Karpas-422 (cell line): ENCODE results near the gene WDR91. TPM values are rescaled to one million over a fixed set of nuclear protein-coding genes. Genes with fewer than 3 reads are reported as not detected.

Source experiments
- DNase-seq: peaks from one replicate; pipeline ENCODE4 v3.0.0-alpha.2; 2015
- H2AFZ ChIP-seq: fragments of 200-600 bp; sonication (generic); 2 replicates; pipeline ENCODE4 v1.6.1; 2014; ENCODE audit warnings: antibody characterized with exemption, low read length, mixed read lengths
- H3K27ac ChIP-seq: fragments of 200-600 bp; sonication (generic); 2 replicates; pipeline ENCODE4 v1.5.1; 2014; ENCODE audit warnings: mild to moderate bottlenecking, low read length, moderate library complexity
- H3K27me3 ChIP-seq: fragments of 200-600 bp; sonication (generic); 2 replicates; pipeline ENCODE4 v1.6.1; 2014; ENCODE audit warnings: low read length, mixed read lengths
- H3K36me3 ChIP-seq: fragments of 200-600 bp; sonication (generic); 2 replicates; pipeline ENCODE4 v1.6.1; 2014; ENCODE audit warnings: low read length, mixed read lengths; ENCODE audit not compliant: insufficient read depth
- H3K4me1 ChIP-seq: fragments of 200-600 bp; sonication (generic); 2 replicates; pipeline ENCODE4 v1.6.1; 2014; ENCODE audit warnings: mild to moderate bottlenecking, low read length, mixed read lengths
- H3K4me2 ChIP-seq: fragments of 200-600 bp; sonication (generic); 2 replicates; pipeline ENCODE4 v1.6.1; 2014; ENCODE audit warnings: low read length, low read depth, mild to moderate bottlenecking; ENCODE audit not compliant: poor library complexity, severe bottlenecking
- H3K4me3 ChIP-seq: fragments of 200-600 bp; sonication (generic); 2 replicates; pipeline ENCODE4 v1.5.1; 2014; ENCODE audit warnings: mild to moderate bottlenecking, antibody characterized with exemption, low read length, mixed read lengths
- H3K79me2 ChIP-seq: fragments of 200-600 bp; sonication (generic); 2 replicates; pipeline ENCODE4 v1.6.1; 2014; ENCODE audit warnings: mild to moderate bottlenecking, low read length, mixed read lengths
- H3K9ac ChIP-seq: fragments of 200-600 bp; sonication (generic); 2 replicates; pipeline ENCODE4 v1.6.0; 2014; ENCODE audit warnings: low read length
- H3K9me2 ChIP-seq: fragments of 200-600 bp; sonication (generic), shearing (Covaris generic); replicated peaks from 2 replicates; pipeline ENCODE4 v1.6.0; 2014; ENCODE audit warnings: mild to moderate bottlenecking, low read length, moderate library complexity; ENCODE audit not compliant: insufficient read depth
- H3K9me3 ChIP-seq: fragments of 300-700, 200-600 bp; sonication (generic); 2 replicates; pipeline ENCODE4 v1.6.1; 2014; ENCODE audit warnings: low read length, mixed read lengths
- H4K20me1 ChIP-seq: fragments of 200-600 bp; sonication (generic); 2 replicates; pipeline ENCODE4 v1.6.1; 2014; ENCODE audit warnings: mild to moderate bottlenecking, antibody characterized with exemption, low read length, low read depth; ENCODE audit not compliant: insufficient read depth
- total RNA-seq: library from RNA; depleted of rRNA; stranded (reverse); fragments of >200 nt; shearing (Covaris generic); gene quantifications from 2 replicates; pipeline ENCODE4 v1.2.3, GENCODE V29; 2014; ENCODE audit warnings: low replicate concordance

WDR91 gene
- total RNA-seq, 1 experiment from 2014 or later = 7.8 TPM

DNA sequence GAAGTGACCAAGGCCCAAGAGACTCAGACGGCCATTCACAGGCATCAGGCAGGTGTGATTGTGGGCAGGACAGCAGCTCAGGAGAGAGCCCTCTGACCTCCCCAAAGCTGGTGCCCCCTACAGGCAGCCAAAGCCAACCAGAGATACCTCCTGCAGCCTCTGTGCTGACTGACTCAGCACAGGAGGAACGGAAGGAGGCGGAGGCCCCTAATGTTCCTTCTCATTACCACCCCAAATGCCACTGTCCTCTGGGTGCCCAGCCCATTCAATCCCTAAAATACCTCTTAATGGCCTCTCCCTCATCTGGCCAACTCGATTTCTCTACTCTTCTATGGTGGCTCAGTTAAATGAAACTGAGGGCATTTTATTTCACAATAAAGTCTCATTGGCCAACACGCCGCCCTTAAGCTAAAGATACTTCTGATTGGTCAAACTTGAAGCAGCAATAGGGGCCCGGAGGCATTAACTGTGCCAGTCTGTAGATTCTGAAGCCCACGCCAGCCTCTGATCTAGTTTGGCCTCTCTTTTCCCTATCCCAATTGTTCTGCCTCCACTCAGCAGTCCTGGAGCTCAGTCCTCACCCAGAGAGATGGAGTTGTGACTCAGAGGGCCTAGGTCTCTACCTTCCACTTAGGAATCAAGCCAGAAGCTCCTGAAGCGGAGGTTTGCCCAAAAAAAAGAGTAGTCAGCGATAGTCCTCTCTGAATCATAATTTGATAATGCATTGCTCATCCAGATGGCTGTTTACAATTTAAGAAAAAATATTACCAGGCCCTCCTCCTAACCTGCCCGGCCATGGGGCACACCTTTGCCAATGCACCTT lies 42.0 kb downstream of the WDR91 start:
- Histone ChIP-seq H2AFZ (no peak overlapping the region), H3K27ac (peak overlapping the region; percentile 92)
- peak; percentile 84 for DNase-seq

DNA sequence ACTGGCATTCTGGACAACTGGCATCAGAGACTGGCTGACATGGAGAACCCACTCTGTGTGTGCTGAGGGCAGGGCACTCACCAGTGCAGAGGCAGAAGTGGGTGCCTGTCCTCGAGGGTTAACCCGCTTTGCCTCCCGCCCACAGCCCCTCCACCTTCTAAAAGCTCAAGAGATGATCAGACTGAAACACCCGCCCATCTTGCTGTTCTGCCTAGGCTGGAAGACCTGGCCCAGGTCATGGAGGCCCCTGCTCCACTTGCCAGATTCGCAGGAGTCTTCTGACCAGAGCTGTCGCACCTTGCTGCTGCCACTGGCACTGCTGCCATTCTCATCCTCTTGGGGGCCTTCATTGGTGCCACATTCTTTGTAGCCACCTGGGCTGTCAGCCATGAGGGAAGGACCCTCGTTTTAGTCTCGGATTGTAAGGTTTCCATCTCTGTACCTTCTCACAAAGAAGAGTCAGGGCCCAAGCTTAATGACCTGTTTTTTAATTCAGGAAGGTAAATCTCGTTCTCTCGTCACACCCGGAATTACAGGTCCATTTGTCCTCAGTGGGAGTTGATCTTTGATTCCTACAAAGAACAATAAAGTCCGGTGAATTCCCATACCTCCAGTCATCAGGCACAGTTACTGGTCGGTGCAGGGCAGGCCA lies 42.7 kb downstream of the WDR91 start:
- Histone ChIP-seq H4K20me1 (peaks cover 11% of the 10 kb centered on the region; the same call in 1 of the 2 replicates), H3K9me3 (no peaks in the 10 kb centered on the region), H3K4me2 (peak overlapping the region; percentile 99), H2AFZ (no peak overlapping the region), H3K9ac (peak overlapping the region; percentile 96; the same call in 1 of the 2 replicates), H3K79me2 (peaks cover 24% of the 10 kb centered on the region), H3K9me2 (no peaks in the 10 kb centered on the region), H3K36me3 (peaks cover 37% of the 10 kb centered on the region), H3K27me3 (no peaks in the 10 kb centered on the region), H3K27ac (no peak overlapping the region), H3K4me3 (peak overlapping the region; percentile 92; the same call in 1 of the 2 replicates), H3K4me1 (peaks cover 30% of the 10 kb centered on the region)
- DNase-seq = no peak

More for the DNA sequence above, 42.0 kb downstream of the WDR91 start:
- H3K9me3 ChIP-seq = no peaks in the 10 kb centered on the region
- H4K20me1 ChIP-seq = peaks cover 11% of the 10 kb centered on the region; the same call in 1 of the 2 replicates
- H3K9ac ChIP-seq = peak overlapping the region; percentile 96
- H3K9me2 ChIP-seq = no peaks in the 10 kb centered on the region
- peak overlapping the region; percentile 99 for H3K4me2 ChIP-seq
- H3K79me2 ChIP-seq = peaks cover 24% of the 10 kb centered on the region
- peak overlapping the region; percentile 92 for H3K4me3 ChIP-seq
- H3K4me1 ChIP-seq = peaks cover 30% of the 10 kb centered on the region
- peaks cover 33% of the 10 kb centered on the region for H3K36me3 ChIP-seq
- no peaks in the 10 kb centered on the region for H3K27me3 ChIP-seq

DNA sequence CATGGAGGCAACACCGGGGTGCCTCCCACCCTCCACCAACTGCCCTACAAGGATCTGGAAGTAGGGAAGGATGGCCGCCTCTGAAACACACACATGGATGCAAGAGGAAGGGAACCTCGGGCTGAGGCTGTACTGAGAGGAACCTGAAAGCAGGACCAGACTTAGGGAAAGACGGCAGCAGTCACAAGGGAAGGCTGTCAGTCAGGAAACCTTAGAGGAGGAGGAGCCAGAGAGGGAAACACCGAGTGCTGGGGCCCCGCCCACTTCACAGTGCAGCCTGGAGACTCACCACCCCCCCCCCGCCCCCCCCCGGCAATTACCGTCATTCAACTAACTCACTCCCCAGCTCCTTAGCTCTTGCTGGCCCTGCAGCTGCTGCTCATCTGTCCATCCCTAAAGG lies 43.3 kb downstream of the WDR91 start:
- H3K9me3 ChIP-seq = no peaks in the 10 kb centered on the region
- H3K36me3 ChIP-seq = peaks cover 37% of the 10 kb centered on the region
- H4K20me1 ChIP-seq = peaks cover 11% of the 10 kb centered on the region; the same call in 1 of the 2 replicates
- DNase-seq = no peak
- no peaks in the 10 kb centered on the region for H3K27me3 ChIP-seq
- peaks cover 24% of the 10 kb centered on the region for H3K79me2 ChIP-seq
- H2AFZ ChIP-seq = no peak overlapping the region
- H3K4me1 ChIP-seq = peaks cover 30% of the 10 kb centered on the region
- no peak overlapping the region for H3K27ac ChIP-seq
- H3K9ac ChIP-seq = no peak overlapping the region
- no peaks in the 10 kb centered on the region for H3K9me2 ChIP-seq
- H3K4me2 ChIP-seq = no peak overlapping the region
- no peak overlapping the region for H3K4me3 ChIP-seq

DNA sequence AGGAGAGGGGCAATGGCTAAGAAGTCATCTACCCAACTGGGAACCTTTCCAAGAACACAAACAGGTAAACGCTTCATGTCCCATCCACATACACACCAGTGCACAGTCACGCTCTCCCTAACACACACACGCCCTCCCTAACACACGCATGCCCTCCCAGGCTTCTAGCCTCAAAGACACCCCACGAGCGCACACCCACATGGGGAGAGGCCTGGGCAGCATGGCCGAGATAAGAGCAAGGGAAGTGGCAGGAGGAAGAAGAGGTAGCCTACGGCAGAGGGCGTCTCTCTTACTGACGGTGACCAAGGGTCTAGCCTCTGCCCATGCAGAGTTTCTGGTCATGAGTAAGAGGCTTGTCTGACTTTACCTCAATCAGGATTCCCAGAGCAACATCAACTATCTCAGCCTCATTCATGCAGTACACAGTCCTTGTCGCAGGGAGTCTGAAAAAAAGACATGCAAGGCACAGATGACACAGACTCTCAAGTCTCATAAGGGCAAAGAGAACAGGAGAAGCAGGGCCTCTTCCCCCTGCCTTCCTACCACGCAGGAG lies 43.9 kb downstream of the WDR91 start:
- Histone ChIP-seq H3K27ac (no peak overlapping the region), H3K4me1 (peaks cover 28% of the 10 kb centered on the region), H2AFZ (no peak overlapping the region), H3K9ac (no peak overlapping the region), H3K9me2 (no peaks in the 10 kb centered on the region), H3K9me3 (no peaks in the 10 kb centered on the region), H3K27me3 (no peaks in the 10 kb centered on the region), H3K36me3 (peaks cover 37% of the 10 kb centered on the region), H3K79me2 (peaks cover 24% of the 10 kb centered on the region), H4K20me1 (peaks cover 11% of the 10 kb centered on the region; the same call in 1 of the 2 replicates), H3K4me3 (no peak overlapping the region), H3K4me2 (no peak overlapping the region)
- DNase-seq = no peak

DNA sequence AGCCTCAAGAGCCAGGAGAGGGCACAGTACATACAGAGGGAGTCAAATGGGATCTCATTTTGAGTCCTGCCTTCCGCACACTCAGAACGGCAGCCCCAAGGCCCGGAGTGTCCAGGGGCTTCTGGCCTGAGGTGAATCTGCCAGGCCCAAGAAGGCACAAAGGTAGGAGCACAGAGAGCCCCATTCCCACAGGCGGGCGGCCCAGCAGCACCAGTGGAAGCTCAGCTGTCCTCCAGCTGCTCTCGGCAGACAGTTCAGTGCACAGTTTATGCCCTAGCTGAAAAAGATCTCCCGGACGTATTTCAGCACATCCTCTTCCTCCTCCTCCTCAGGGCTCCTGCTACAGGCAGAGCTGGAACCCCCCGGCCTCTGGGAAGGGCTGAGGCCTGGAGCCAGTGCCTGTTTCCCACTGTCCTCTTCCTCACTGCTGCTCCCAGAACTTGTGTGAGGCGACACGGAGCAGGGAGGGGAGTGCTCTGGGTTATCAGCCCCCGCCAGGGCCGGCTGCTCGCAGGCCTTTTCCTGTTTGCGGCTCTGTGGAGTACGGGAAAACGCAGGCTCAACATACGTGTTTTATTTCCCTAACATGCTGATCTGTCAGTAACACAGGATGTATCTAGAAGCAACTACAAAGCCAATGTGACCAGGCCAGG lies 44.9 kb downstream of the WDR91 start:
- Histone ChIP-seq H3K9me3 (no peaks in the 10 kb centered on the region), H3K79me2 (peaks cover 24% of the 10 kb centered on the region), H3K9me2 (no peaks in the 10 kb centered on the region), H4K20me1 (peaks cover 11% of the 10 kb centered on the region; the same call in 1 of the 2 replicates), H3K4me1 (peaks cover 22% of the 10 kb centered on the region), H3K4me3 (no peak overlapping the region), H3K27ac (no peak overlapping the region), H3K27me3 (no peaks in the 10 kb centered on the region), H3K36me3 (peaks cover 37% of the 10 kb centered on the region), H3K4me2 (no peak overlapping the region), H2AFZ (no peak overlapping the region), H3K9ac (no peak overlapping the region)
- no peak for DNase-seq

DNA sequence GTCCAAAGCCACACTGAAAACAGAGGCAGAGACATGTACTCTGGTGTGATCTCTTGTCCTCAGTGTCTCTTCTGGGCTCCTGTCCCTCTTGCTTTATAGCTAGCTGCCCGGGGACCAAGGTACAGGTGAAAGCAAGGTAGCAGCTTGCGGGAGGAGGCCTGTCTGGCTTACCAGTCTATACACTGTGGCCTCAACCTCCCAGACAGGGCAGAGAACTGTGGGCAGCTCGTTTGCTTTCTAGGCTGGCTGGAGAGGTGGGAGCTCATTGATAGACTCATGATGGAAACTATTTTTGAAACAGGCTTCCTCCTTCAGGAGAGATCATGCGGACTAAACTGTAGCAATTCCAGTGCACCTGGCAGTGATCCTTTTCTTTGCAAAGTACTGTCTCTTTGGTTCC lies 45.5 kb downstream of the WDR91 start:
- no peak overlapping the region for H3K27ac ChIP-seq
- no peaks in the 10 kb centered on the region for H3K9me3 ChIP-seq
- peaks cover 11% of the 10 kb centered on the region; the same call in 1 of the 2 replicates for H4K20me1 ChIP-seq
- H3K4me3 ChIP-seq = no peak overlapping the region
- H3K79me2 ChIP-seq = peaks cover 24% of the 10 kb centered on the region
- H3K4me2 ChIP-seq = no peak overlapping the region
- H3K4me1 ChIP-seq = peaks cover 16% of the 10 kb centered on the region
- no peaks in the 10 kb centered on the region for H3K27me3 ChIP-seq
- no peaks in the 10 kb centered on the region for H3K9me2 ChIP-seq
- no peak overlapping the region for H2AFZ ChIP-seq
- DNase-seq = no peak
- peaks cover 37% of the 10 kb centered on the region for H3K36me3 ChIP-seq
- H3K9ac ChIP-seq = no peak overlapping the region

DNA sequence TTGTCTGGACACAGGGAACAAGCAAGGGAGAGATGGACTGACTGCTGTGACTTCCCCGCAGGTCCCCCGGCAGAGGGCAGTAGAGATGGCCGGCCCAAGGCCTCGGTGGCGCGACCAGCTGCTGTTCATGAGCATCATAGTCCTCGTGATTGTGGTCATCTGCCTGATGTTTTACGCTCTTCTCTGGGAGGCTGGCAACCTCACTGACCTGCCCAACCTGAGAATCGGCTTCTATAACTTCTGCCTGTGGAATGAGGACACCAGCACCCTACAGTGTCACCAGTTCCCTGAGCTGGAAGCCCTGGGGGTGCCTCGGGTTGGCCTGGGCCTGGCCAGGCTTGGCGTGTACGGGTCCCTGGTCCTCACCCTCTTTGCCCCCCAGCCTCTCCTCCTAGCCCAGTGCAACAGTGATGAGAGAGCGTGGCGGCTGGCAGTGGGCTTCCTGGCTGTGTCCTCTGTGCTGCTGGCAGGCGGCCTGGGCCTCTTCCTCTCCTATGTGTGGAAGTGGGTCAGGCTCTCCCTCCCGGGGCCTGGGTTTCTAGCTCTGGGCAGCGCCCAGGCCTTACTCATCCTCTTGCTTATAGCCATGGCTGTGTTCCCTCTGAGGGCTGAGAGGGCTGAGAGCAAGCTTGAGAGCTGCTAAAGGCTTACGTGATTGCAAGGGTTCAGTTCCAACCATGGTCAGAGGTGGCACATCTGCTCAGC lies 46.8 kb downstream of the WDR91 start:
- Histone ChIP-seq H3K9me2 (no peaks in the 10 kb centered on the region), H3K79me2 (peaks cover 16% of the 10 kb centered on the region), H3K36me3 (peaks cover 37% of the 10 kb centered on the region), H4K20me1 (peaks cover 11% of the 10 kb centered on the region; the same call in 1 of the 2 replicates), H3K9me3 (no peaks in the 10 kb centered on the region), H3K9ac (no peak overlapping the region), H3K27me3 (no peaks in the 10 kb centered on the region), H3K27ac (no peak overlapping the region), H3K4me2 (no peak overlapping the region), H2AFZ (no peak overlapping the region), H3K4me1 (peaks cover 12% of the 10 kb centered on the region), H3K4me3 (no peak overlapping the region)
- DNase-seq = peak; percentile 38
